Activated naive CD8-positive, alpha-beta T cell treated with anti-CD3 and anti-CD28 coated beads, Interleukin-2, amount 50 U/mL, for 16 hours (primary cell): Measurements from ENCODE around the gene SSTR4.

Experiments used
- DNase-seq: peaks from one replicate; pipeline ENCODE4 v3.0.0-alpha.2; 2020; ENCODE audit warnings: low read depth, low spot score

The SSTR4 gene

DNA sequence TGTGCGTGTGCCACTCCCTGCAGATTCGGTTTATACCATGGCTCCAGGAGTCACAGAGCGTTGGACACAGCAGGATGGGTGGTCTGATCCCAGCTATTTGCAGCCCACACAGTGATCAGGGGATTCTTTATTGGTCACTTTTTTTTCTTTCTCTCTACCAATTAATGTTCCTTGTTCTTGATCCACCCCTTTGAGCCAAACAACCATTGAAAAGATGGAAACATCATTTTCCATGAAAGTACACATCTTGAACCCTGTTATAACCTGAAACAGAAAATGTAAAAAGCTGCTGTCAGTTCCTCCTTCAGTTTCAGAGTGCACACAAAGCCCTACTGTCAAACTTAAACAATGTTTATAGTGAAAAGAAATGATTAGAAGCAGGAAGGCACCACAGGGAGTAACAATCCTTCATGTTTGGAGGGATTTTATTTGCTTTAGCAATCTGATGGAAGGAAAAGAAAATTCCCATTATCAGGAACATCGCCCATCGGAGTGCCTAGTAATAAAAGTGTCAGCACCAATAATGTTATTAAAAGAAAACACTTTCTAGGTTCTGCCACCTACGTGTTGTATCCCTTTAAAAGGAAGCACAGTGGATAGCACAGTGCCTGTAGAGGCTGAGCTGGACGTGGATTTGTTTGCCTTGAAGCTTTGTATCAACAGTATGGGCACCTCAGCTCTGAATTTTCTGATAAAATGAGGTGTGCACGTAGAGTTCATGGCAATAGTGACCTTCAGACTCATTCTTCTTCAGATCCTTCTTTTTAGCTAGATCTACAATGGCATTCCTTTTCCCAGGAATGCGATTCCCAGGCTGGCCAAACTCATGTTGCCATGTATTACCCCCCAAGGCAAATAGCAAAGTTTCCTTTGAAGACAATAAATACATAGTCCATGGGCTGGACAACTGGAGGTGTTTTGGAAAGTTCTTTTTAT lies 30.4 kb downstream of the SSTR4 start:
- no peak for DNase-seq

DNA sequence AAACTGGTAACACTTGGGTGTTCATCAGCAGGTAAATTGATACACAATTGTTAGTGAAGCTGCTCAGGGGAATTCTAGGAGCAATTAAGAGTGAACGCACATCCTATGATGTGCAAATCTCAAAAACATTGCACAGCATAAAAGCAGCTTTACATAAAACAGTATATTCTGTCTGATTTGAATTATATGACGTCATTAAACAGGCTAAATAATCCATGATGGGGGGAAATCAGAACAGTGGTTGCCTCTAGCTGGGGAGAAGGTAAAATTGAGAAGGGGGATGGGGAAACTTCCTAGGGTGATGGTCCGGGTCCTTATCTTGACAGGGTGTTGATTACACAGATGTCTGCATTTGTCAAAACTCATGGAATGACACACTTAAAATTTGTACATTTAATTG lies 31.7 kb downstream of the SSTR4 start:
- DNase-seq = no peak

DNA sequence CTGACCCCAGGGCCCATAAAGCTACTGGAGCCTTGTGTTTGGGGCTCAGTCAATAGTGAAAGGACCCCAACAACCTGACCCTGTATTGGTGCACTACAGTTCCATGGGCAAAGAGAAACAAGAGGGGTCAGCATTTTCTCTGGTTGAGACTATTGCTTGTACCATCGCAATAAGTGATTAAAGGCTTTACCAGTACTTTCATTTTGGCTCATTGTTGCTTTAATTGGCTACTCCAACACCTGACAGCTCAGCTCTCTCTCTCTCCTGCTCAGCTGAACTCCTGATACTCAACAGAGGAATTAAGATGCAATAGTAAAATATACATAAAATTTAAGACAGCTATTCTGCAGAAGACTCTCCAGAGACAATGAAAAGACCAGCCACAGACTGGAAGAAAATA lies 33.2 kb downstream of the SSTR4 start:
- no peak for DNase-seq

DNA sequence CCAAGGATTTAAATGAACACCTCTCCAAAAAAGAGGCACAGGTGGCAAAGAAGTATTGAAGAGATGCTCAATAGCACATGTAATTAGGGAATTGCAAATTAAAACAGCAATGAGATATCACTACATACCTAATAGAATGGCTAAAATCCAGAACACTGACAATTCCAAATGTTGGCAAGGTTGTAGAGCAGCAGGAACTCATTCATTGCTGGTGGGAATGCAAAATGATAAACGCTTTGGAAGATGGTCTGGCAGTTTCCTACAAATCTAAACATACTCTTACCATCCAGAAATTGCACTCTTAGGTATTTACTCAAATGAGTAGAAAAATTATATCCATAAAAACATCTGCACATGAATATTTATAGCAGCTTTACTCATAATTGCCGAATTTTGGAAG lies 34.0 kb downstream of the SSTR4 start:
- no peak for DNase-seq

DNA sequence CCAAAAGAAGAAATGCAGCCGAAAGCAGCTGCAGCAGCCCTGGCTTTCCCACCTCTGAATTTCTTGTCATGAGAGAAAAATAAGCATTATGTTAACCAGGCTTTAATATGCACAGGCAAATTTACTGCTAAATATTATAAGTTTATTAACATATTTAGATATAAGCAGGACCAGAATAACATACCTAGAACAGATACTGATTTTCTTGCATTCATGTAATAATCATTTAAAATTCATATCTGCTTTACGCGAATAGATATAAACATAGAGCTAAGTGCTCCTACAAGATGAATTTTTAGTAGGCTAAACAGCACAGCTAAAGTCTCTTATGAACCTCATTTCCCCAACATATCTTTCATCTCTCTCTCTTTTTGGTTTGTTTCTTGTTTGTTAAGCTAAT lies 36.3 kb downstream of the SSTR4 start:
- DNase-seq = no peak

DNA sequence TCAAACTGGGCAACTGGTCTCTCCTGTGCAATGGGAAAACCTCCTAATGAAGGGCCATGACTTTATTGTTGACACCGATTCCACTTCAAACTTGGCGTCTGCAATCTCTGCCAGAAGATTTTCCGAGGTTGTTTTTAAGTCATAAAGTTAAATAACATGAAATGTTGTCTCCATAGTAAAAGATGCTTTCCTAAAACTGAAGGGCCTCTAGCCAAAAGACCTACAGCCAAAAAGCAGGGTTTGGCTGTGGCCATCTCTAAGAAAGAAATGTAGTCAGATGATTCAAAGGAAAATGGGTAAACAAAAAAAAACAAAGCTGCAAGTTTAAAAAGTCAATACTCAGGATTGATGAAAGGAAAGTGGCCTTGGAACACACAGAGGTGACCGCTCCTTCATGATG lies 36.9 kb downstream of the SSTR4 start:
- no peak for DNase-seq

DNA sequence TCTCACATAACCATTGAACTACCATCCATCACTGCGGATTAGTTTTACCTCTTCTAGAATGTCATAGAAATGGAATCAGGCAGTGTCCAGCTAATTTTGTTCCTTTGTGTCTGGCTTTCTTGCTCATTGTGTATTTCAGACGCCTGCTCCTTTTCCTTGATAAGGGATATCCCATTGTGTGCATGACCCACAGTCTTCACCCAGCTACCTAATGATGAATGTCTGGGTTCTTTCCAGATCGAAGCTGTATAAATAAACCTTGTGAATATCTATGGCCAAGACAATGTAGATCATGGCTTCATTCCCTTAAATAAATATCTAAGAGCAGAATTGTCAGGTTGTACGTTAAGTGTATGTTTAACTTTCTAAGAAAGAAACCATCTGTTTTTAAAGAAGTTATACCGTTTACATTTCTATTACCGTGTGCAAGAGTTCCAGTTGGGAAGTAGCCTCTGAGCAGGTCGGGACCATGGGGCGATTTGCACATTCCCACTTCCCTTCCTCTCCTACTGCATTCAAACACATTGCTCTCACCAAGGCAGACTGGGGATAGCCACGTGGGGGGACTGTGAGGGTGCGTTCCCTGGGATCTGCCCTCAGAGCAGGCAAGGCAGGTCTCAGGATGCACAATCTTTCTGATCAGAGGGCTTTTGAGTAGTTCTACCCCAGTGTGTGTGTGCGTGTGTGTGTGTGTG lies 37.9 kb downstream of the SSTR4 start:
- DNase-seq = no peak

DNA sequence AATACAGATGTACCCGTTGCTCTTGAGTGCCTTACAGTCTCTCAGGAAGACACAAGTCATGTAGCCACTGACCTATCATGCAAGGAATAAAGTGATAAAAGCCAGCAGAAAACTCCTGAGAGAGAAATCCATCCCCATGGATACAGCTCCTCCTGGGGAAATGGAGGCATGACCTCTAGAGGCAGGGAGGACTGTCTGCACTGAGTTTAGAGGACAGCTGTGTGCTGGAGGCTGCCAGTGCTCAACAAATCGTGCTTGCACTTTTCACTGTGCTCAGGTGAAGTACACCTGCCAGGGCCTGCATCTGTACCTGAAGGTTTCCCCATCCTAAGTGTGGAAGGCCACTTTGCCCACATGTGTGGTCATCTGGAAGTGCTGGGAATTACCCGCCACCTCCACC lies 38.9 kb downstream of the SSTR4 start:
- DNase-seq = no peak

DNA sequence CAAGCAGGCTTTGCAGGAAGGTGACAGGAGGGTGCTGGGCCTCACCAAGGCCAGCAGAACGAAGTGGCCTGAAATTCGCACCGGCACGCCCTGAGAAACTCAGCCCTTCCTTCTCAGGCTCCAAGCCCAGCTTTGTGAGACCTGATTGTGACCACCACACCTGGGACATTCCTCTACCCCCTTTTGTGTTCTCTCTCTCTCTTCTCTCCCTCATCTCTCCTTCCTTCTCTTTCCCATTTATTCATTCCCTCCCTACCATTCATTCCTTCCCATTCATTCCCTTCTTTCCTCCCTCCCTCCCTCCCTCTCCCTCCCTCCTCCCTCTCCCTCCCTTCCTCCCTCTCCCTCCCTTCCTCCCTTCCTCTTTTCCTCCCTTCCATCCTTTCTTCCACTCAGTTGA lies 42.2 kb downstream of the SSTR4 start:
- no peak for DNase-seq

DNA sequence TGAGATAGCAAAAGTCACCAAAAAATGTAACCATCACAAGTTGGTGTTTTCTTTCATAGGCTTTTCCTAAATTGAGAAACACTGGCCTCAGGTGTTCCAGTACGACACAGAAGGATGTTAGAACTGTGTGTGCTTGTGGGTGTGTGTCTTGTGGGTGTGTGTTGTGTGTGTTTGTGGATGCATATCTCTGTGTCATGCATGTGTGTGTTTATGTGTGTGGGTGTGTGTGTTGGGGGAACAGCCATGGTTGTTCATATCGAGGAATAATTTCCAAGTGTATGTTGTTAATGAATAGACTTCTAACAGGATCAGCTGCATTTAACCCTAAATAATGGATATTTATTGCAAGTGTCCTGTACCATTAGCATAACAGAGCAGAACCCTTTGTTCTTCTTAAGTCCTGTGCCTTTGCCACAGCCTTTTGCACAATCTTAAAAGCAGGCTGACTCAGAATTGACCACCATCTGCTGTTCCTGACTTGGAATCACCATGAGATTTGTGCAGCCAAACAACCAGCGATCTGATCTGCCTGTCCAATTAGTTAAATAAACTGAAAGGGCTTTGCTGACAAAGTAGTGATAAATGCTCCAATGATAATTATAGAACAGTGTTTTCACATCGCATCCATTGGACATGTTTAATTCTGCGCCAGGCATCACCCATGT lies 43.4 kb downstream of the SSTR4 start:
- DNase-seq = no peak

DNA sequence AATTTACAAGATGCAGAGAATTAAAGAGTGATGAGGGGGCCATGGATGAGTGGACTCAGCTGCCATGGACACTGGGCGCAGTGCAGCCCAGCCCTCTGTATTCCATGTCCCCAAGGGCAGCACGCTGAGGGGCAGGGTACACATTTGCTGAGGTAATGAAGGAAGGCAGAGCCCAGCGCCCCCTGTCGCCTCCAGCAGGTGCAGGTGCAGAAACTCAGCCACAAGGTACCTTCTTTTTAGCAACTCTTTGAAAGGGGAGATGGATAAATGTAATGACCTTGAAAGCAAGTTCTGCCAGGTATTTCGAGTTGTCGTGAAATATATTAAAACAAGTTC lies 43.9 kb downstream of the SSTR4 start:
- no peak for DNase-seq

DNA sequence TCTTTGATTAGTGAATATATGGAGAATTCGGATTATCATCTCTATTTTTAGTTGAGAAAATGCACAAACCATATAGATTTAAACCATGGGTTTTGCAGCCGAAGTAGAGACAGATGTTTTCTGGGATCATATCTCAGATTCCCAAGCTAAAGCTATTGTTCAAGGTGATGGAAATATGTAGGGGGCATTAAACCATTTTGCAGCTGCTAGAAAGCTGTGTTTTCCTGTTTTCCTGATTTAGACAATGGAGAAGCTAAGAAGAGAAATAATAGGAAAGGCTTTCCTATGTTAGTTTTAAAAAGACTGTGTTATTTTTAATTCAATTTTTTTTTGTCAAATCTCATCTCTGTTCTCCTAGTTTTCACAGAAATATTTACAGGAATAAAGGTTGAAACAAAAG lies 44.8 kb downstream of the SSTR4 start:
- DNase-seq = no peak

DNA sequence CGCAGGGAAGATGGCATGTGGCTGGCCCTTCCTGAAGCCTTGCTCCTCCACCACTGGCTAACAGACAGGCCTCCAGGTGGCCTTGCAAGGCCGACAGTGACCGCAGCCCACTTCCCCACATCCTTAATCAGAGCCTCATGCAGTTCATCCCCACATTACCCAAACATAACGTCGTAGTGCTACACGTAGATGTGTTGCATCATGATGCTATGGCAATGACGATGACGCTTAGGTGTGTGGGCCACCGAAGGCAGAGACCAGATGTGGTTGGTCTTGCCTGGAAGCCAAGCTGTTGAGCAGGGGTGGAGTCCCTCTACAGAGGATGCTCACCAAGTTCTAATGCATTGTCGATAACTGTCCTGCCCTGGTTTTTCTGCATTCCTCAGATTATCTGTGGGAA lies 45.4 kb downstream of the SSTR4 start:
- no peak for DNase-seq

DNA sequence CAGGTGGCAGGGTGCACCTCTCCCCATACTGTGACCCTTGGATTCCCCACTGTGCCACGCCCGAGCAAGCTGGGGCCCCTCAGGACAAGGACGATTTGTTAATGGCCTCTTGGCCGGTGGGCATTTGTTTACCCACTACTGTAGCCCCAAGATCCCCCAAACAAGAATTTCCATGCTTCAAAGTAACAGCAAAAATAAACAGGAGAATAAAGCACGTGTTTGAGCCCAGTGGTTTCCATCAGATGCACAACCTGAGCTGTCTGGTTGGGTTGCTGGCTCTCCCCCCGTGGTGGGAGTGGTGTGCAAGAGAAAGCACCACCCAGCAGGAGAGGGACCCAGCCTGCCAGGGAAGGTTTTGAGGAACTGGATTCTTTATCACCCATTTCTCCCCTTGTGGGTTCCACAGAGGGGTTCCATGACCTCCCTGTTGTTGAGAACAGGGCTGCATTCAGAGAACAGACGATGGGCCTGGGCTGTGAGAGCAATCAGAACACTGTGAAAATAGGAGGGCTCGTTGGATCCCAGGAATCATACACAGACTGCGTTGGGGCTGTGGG lies 46.2 kb downstream of the SSTR4 start:
- DNase-seq = no peak

DNA sequence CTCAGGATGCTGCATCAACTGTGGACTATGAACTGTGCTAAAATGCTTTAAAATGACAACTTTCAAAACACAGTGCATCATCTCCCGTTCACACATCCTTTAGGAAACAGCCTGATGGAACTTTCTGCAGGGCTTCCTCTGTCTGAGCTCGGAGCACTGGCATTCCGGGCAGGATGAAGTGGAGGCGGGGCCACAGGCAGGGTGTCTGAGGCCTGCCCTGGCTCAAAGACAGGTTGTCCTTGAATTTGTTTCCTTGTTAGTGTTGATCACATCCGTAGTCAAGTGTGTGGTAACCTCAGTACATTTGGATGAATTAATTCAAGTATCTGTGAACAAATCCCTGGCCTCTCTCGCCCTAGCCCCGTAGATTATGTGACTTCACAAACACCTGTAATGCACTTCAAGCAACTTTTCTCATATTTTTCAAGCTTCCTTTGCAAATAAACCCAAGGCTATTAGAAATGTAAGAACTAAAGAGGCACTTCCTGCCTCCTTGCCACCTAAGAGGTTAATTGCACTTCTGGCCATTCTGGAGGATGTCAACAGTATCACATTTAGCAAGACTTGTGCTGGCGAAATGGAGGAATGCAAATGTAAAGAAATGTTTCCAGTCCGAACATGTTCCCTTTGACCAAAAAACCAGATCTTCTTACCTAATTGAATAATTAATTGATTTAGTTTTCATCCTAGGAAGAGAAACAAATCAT lies 47.9 kb downstream of the SSTR4 start:
- no peak for DNase-seq

DNA sequence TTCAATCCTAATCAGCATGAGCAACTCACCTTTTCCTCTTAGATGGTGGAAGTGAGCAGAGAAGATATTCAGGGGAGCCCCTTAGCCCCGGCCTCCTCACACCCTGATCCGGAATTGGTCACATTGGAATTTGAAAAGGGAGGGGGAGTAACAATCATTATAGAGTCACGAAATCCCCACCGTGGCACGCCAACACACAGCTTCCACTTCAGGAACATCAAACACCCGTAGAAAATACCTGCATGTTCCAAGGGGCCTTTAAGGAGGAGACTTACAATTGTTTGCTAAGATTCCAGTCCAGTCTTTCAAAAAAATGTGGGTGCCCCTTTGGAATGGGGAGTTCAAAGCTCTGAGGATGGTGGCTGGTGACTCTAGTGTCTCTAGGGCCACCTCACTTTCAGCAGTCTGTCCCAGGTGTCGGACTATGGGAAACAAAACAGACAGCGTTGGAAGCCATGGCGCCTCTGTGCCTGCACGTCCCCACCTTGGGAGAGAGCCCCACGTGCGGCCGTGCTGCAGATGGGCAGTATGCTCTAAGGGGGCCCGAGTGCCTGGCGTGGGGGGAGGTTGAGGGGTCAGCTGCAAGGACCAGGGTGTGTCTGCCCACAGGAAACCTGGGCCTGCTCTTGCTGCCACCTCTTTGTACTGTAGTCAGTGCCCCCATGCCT lies 48.6 kb downstream of the SSTR4 start:
- no peak for DNase-seq

DNA sequence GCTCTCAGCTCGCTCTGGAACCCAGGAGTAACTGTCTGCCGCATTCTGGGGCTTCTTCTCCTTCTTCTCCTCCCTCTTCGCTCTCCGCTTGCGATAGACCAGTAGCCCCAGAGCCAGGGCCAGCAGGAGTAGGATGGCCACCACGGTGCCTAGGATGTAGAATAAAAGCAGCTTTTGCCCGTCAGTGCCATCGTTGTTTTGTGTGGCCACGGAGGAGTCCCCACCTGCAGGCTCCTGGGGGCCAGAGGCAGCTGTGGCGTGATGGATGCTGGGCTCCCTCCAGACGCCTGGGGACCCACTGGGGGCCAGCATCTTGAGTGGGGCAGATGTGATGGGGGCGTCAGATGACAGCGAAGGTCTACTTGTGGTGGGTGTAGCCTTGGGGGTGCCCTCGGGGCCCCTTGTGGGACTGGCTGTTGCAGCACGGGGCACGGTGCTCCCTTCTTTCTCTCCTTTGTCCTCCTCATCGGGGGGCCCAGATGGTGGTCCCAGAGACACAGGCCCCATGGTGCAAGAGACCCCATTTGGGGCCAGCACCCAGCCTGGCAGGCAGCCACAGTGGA lies 49.3 kb downstream of the SSTR4 start:
- DNase-seq = no peak

DNA sequence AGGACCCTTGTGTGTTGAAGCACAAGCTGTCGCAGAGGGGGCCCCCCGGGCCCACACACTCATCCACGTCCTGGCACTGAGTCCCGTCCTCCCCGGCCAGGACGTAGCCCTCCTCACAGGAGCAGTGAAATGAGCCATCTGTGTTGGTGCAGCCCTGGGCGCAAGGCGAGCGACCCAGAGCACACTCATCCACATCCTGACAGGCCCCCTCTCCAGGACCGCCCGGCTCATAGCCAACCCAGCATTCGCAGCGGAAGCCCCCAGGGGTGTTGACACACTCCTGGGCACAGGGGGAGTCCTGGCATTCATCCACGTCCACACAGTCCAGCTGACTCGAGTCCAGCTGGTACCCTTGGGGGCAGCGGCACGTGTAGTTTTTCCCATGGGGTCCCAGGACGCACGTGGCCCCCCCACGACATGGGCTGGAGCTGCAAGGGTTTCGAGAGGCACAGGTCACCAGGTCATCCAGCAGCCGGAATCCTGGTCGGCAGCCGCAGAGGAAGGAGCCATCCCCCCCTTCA lies 49.8 kb downstream of the SSTR4 start:
- no peak for DNase-seq

DNA sequence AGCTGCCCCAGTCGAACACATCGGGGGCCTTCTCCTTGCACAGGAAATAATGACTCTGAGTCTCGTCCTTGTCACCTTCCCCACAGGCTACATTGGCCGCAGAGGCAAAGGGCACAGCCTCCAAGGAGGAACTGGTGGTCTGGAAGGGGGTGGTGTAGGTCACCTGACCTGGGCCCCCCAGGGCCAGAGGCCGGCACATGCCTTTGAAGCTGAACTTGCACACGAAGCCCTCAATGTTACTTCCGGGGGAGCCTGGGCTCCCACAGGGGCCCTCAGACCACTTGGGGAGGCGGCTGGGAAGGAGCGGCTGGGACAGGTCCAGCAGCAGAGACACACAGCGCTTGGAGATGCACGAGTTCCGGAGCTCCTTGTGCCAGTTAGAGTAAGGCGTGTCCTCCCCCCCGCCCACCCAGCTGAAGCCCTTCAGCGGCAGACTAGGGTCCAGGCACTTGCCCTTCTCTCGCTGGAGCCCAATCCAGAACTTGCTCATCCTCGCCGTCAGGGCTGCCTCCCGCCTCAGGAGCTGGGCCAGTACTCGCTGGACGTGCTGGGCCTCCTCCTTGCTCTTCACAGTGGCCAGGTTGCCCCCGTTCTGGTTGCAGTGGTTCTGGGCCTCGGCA lies 50.4 kb downstream of the SSTR4 start:
- no peak for DNase-seq

DNA sequence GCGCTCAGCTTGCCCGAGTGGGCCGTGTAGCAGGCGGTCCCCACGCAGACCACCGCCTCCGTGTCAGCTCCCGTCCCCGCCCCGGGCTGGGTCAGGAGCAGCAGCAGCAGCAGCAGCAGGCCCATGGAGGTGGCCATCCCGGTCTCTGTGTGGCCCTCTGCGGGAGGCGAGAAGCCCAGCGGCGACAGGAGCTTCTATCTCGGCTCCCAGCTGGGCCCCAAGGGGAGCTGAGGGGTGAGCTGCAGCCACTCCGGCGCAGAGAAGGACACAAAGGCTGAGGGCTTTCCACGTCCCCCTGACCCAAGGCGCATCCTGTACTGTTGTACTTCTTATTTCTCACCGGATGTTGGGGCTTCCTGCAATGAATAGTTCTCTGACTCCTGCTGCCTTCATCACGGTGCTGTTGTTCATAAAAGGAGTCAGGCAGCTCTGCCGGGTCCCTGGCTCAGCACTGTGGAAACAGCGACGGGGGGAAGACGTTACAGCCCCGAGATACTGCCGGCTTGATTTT lies 51.0 kb downstream of the SSTR4 start, which contains the start of gene CD93:
TSS of gene CD93 (minus strand) at position 269 of the 511 bp plus-strand sequence. CDS start at position 137, 132 bp downstream.
- no peak for DNase-seq
